Measurements from ENCODE around the gene SLC44A5.

DNA sequence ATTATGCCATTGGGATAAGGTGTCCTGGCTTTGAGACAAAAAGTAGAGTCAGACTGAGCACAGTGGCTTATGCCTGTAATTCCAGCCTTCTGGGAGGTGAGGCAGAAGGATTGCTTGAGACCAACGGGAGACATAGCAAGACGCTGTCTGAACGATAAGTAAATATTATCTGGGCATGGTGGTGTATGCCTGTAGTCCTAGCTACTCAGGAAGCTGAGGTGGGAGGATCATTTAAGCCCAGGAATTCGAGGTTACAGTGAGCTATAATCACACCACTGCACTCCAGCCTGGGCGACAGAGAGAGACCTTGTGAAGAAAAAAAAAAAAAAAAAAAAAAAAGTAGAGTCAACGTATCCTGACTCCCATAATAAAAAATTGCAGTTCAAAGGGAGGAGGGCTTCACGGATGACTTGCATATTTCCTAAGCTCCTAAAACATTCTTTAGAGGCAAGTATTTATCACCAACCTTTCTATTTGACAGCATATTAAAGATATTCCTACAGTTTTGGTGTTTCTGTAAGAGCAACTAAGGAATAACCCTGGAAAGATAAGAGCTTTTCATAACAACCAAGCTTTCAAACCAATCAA, 141.2 kb downstream of the SLC44A5 start:
- TF ChIP-seq CTCF (IDR thresholded peaks at IDR 0.05) (no peak), POLR2A (IDR thresholded peaks at IDR 0.05) (no peak), POLR2AphosphoS5 (IDR thresholded peaks at IDR 0.05) (no peak)

Data from breast epithelium (tissue), 3 donors.